NCI-H2227 (cell line): ENCODE data around the gene AKR1C3.
"Not testable (repeated sequence)": the region's sequence is repeated elsewhere in the genome, so short reads cannot be mapped to it uniquely, and the experiment has no call there.

Experiments used
- DNase-seq: peaks from one replicate; lab custom pipeline; 2025; ENCODE audit not compliant: unreplicated experiment; lab: John Stamatoyannopoulos, UW

The AKR1C3 gene

DNA sequence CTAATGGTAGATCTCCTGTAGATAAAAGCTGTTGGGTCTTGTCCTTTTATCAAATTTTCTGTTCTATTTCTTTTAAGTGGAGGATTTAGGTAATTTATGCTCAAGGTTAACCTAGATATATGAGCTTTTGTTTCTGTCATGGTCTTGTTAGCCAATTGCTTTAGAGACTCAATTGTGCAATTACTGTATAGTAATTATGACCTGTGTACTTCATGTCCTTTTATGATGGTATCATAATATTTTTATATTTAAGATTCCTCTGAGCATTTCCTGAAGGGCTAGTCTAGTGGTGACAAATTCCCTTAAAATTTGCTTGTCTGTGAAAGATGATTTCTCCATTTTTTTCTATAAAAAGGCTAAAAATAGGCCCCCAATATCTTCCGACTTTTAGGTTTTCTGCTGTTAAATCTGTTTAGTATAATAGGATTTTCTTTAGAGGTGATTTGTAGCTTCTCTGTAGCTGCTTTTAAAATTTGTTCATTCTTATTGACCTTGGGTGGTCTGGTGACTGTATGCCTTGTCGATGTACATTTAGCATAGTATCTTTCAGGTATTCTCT, 5.4 kb upstream of the AKR1C3 start:
- no peak for DNase-seq

DNA sequence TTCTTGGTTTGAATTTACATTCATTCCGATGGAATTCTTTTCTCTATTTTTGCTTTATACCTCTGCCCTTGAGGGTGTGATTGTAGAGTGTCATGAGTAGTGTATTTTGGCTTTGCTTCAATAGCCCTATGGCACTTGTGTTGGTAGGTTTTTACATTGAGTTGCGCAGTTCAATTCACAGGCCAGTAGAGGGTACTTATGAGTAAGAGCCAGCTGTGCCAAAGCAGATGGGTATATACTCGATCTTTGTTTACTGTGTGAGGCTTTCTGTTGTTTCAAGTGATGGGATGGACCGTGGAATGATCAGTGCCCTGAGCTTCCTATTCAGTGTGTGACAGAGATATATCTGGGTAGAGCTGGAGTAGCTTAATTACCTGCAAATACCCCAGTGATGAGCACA, 4.3 kb upstream of the AKR1C3 start:
- DNase-seq, result no peak

DNA sequence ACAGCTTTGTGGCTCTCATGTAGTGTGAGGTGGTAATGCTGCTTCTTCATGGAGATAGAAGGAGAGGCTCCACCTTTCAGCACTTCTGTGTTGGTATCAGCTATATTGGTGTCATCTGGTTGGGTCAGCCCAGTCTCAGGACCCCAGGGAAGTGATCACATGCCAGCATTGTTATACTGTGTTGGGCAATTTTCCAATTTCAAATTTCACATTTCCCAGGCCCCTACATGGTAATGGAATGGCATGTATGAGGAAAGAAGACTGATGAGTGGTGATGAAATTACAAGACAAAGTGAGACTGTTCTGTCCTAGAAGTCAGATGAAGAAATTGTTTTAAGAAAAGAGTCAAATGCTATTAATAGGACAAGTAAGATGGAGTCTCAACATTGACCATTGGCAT, 3.7 kb upstream of the AKR1C3 start:
- DNase-seq, result no peak

DNA sequence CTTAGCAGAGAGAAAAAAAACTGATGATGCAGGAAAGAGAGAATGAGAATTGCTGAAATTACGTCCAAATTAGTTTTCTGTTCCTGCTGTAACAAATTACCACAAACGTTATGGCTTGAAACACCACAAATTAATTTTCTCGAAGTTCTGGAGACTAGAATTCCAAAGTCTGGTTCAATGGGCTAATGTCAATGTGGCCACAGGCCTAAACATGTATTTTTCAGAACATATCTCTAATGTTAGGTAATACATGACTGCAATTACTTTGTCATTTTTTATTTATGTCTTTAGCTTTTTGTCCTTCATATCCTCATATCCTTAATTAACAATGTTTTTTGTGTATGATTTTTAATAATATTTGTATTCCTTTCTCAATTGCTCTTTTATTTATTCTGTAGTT, 3.0 kb upstream of the AKR1C3 start:
- no peak for DNase-seq

DNA sequence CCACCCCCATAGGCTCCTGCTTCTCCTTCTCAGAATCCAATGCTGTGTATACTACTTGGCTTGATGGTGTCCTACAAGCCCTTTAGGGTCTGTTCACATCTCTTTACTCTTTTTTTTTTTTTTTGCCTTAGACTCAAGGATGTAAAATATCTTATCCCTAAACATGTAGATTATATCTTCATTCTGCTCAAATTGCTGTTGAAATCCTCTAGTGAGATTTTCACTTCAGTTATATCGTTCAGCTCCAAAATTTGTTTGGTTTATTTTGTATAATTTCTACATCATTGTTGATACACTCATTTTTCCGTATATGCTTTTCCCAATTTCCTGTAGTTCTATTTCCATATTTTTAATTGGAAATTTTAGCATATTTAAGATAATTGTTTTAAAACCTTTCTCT, 1.8 kb upstream of the AKR1C3 start:
- DNase-seq, result no peak

DNA sequence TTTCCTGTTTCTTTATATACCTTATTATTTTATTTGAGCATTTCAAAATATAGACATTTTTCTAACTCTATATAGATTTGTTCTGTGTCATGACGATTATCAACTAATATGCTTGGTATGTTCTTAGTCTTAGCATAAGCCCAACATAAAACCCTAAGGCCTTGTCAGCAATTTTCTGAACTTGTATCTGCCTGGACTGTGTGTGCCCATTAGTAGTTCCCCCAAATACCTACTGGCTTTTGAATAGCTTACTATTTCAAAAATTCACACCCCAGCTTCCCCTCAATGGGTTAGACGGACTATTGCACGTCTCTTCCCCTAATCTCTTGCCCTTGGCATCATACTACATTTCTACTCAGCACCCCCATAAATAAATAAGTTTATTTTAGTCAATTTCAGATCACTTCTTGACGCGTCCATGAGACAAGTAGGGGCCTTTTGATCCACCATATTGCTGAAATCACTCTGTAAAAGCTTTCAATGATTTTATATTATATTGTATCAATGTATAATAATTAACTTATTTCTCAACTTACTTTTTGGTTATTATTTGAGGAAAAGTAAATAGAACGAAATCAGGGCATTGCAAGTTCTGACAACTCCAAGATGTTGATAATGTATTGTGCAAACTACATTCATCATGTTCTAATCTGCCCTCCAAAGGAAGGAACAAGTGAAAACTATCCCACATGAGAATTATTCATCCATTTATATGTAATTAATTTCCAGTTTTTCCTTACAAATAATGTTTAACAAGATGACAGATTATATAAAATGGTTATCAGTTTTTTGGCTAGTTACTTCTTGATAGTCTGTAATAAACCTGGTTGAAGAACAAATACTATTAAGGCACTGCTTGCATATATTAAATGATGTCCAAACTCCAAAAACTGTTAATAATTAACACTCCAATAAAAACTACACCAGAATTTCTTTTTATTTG, 1.1 kb upstream of the AKR1C3 start:
- DNase-seq, result no peak

DNA sequence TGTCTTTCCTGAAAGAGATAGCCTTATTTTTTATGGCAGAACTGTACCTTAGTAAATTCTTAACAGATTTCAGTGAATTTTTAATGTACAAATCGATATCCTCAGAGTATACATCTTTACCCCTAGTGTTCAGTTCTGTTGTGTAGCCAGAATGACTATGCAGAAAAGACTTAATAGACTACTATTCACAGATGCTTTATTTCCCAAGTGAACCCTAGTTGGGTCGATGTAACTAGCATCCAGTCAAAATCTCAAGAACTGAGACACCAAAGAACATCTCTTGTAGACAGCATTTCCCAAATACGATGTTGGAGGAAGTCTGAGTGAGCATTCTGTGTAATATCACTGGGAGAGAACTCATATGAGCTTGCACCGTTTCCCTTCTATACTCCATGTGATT, 1.5 kb downstream of the AKR1C3 start:
- DNase-seq, result no peak

DNA sequence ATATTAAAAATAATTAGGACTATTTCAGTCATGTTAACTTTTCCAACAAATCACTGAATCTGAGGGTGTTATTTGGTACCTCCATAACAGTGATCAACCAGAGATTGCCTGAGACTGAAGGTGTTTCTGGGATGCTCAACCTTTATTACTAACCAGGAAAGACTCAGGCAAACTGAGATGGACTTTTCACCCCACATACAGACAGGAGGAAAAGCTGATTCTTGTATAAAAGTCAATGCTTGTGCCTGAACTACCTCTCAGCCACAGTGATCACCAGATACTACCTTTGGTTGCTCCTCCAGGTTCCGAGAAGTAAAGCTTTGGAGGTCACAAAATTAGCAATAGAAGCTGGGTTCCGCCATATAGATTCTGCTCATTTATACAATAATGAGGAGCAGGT, 1.9 kb downstream of the AKR1C3 start:
- DNase-seq, result no peak

DNA sequence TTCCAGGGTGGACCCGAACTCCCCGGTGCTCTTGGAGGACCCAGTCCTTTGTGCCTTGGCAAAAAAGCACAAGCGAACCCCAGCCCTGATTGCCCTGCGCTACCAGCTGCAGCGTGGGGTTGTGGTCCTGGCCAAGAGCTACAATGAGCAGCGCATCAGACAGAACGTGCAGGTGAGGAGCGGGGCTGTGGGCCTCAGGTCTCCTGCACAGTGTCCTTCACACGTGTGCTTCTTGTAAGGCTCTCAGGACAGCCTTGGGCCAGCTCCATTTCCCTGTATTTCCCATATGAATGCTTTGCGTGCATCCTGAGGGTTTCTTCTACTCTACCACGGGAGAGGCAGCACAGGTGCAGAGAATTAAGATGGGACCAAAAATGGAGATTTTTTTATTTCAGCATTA, 8.3 kb downstream of the AKR1C3 start:
- not testable (repeated sequence) for DNase-seq

DNA sequence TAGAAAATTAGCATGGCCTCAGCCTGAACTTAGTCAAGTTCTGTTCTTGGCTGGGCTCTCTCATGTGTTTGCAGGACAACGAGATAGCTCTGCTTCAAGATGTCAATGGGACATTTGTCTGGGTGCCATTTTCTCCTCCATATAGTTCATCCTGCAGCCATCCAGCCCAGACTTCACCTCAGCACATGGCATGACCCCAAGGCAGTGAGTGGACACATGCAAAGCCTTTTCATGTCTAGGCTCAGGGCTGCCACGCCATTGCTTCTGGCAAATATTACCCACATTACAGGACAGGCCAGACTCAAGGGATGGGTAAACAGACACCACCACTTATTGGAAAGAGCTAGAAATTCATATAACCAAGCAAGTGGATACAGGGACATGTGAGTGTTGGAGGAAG, 9.3 kb downstream of the AKR1C3 start:
- no peak for DNase-seq

DNA sequence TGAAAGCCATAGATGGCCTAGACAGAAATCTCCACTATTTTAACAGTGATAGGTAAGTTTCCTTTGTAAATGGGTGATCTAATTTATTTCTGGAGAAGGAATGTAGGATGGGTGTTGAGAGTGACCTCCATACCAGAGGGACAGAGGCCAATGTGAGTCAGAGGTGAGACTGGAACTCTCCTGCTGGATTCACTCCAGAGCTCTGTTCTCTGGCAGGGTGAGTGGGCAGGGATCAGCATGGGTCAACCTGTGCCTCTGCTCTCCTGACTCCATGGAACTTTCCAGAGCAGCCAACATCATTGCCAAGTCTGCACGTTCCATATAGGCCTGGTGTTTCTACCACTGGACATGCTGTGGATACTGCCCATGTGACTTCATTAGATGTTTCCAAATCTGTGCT, 11.4 kb downstream of the AKR1C3 start:
- no peak for DNase-seq

DNA sequence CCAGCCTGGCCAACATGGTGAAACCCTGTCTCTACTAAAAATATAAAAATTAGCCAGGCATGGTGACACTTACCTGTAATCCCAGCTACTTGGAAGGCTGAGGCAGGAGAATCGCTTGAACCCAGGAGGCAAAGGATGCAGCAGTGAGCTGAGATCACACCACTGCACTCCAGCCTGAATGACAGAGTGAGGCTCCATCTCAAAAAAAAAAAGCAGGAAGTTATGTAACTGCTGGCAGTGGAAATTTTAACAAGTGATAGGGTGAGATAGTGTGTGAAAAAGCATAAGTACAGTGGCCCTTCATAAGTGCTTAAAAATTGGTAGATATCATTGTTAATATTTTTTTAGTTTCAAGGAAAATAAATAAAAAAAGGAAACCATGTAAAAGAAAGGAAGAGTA, 12.3 kb downstream of the AKR1C3 start:
- no peak for DNase-seq

DNA sequence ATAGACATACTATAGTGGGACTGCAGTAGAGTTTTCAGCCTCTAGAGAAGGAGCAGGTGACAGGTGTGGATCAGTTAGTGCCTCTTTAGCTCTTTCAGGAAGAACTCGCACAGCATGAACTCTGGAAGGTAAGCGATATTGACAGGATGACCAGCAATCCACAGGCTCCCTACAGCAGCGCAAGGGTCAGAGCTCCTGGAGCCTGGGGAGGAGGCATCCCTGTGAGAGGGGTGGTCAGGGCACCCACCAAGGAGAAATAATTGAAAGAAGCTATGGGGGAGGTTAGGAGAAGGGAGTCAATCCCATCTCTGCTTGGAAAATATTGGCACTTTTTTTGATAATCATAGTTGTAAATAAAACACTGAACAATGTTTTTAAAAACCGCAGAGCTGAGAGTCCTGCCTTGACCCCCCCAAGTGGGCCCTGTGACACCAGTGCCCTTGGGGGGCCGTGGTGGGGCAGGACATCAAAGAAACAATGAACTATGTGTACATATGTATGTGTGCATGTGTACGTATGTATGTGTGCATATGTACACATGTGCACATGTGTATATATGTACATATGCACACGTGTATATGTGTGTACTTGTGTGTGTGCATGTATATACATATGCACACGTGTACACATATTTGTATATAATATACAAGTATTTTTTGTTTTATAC, 13.8 kb downstream of the AKR1C3 start:
- DNase-seq, result no peak

DNA sequence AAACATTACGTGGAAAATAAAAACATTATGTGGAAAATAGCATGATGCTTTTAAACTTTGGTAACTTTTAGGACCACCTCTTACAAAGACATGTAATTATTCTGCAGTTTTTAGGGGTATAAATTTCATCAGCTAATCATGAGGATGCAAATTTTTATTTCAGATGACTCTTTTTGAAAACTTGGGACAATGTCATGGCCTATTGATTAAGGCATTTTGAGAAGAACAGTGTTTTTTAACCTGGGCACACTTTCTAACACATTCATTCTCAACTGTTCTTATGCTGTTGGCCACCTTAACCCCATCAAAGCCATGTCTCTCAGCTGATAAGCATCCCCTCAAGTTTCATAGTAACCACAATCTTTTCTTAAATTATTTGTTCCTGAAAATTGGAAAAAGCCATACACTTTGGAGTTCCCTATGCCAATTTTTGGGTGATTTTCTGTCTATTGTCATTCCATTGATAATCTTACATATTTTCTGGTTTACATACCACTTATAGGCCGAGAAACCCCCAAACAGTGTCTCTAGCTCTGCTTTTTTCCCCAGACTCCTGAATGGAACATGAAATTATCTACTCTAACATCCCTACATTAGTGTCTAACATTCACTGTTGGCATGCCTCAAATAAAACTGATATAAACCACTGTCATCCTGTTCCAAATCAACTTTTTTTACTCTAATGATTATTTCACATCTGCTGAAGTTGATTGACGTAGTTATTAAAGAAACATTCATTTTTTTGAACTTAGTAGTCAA, 14.6 kb downstream of the AKR1C3 start:
- no peak for DNase-seq

DNA sequence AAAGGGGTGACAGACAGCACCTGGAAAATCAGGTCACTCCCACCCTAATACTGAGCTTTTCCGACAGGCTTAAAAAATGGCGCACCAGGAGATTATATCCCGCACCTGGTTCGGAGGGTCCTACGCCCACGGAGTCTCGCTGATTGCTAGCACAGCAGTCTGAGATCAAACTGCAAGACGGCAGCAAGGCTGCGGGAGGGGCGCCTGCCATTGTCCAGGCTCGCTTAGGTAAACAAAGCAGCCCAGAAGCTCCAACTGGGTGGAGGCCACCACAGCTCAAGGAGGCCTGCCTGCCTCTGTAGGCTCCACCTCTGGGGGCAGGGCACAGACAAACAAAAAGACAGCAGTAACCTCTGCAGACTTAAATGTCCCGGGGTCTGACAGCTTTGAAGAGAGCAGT, 15.6 kb downstream of the AKR1C3 start:
- not testable (repeated sequence) for DNase-seq

DNA sequence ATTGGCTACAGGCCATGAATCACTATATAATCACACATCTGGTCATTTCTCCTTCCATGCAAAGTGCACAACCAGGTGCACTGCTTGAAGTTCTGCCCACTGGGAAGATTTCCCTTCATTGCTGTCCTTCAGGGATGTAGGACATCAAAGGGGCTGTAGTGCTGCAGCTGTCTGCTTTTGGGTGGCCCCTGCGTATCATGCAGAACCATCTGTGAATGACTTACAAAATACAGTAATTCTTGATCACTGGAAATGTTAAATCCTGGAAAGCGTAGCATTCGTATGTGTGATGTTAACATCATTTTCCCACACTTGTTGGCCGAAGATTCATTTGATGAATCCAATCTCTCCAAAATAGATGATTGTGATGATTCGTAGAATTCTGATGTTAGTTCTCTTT, 22.4 kb downstream of the AKR1C3 start:
- no peak for DNase-seq

DNA sequence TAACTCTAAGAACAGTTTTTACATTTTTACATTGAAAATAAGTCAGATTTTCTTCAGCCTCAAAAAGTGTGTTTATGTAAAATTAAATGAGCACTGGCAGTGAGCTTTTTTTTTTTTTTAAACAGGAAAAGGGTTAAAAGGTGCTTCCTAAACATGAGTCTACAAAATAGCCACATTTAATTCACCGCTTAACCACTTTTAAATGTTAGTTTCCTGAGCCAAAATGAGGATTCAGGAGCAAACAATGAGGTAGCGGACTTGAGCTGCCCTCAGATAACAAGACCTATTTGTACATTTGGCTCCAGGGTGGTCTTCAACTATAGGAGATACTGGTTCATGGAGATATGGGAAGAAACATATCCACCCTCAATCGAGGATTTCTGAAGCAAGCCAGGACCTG, 22.8 kb downstream of the AKR1C3 start:
- no peak for DNase-seq

DNA sequence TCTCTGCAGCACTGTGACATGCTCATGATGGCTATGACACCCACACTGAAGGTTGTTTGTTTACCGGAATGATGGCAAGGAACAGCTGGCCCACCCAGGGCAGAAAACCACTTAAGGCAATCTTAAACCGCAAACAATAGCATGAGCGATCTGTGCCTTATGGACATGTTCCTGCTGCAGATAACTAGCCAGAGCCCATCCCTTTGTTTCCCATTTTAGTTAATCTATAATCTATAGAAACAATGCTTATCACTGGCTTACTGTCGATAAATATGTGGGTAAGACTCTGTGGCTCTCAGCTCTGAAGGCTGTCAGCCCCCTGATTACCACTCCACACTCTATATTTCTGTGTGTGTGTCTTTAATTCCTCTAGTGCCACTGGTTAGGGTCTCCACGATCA, 25.8 kb downstream of the AKR1C3 start:
- not testable (repeated sequence) for DNase-seq

DNA sequence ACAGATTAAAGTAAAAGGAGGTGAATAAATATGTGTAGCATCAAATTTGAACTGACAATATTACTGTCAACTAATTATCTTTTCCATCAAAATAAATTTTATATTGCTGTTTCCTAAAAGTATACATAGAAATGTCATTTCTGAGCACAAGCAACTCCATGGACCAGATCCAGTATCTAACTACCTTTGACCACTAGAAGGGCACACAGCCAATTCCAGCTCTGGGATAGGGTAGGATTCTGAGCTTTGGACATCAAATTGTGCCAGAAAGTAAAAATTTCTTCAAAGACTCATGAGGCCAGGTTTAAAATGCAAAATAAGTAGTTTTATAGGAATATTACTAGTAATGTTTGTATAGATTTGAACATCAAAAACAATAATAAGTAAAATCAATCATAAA, 29.7 kb downstream of the AKR1C3 start:
- DNase-seq, result no peak

DNA sequence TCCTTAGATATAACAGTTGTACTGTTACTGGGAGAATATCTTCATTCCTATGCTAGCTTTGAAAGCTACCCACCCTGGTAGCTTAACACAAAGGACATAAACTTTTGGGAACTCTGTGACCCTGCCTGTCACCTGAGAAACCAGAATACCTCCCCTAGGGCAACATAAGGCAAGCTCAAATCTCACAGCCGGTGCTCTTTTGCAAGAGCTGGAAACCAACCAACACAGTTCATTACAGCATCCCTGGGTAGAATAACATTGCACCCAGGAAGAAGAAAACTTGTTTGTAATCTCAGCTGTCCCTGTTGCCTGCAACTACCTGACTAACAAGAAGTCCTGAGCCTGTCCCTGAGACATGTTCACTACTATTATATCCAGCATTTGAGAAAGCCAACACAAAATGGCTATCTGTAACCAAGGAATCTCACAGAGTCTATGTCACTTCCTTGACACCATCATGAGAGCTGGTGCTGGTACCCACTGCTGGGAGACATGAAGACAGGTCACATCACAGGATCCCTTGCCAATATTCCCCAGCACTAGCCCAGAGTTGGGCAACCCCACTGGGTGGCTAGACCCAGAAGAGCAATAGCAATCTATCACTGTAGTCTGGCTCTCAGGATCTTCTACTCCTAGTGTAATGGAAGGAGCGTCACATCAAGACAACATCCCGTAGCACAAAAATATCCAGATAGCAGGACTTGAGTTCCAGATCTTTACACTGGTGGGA, 31.3 kb downstream of the AKR1C3 start:
- no peak for DNase-seq

DNA sequence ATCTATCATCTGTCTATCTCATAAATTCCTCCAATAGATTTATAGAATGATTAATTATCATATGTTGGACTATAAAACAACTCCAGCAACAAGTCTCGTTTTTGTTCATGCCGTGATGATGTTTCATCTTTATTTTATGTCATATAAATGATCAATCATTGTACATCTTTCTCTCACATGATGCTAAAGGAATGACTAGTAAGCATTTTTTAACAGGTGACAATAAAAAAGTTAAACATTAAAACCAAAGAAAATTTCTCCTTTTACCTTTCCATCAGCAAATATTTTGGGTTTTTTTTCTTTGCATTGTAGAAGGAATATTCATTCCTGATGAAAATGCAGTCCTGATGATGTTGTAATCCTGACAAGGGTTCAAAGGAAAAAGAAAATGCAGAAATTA, 41.4 kb downstream of the AKR1C3 start:
- DNase-seq, result no peak
